HL-60/S4 (cell line): Measurements from ENCODE around the gene SGPP1.
"Not testable (repeated sequence)": the region's sequence is repeated elsewhere in the genome, so short reads cannot be mapped to it uniquely, and the experiment has no call there.

ENCODE experiments used
- in situ Hi-C: fragments of 300-500 bp; cut with MboI; formaldehyde crosslinking; loops from 2 replicates; pipeline ENCODE4 v1.14.3; 2022; ENCODE audit warnings: low sequenced_read_pairs

The SGPP1 gene

GRCh38 chr14:63726499-63726898 lies 1.4 kb downstream of the SGPP1 start:
- in situ Hi-C loops: no loop called here

- in situ Hi-C loops: no loop called here
Observed at GRCh38 chr14:63725786-63726460, 1.9 kb downstream of the SGPP1 start.

GRCh38 chr14:63717702-63718101 lies 10.2 kb downstream of the SGPP1 start:
- in situ Hi-C loops: no loop called here

GRCh38 chr14:63715360-63715759 lies 12.5 kb downstream of the SGPP1 start:
- in situ Hi-C loops: no loop called here

GRCh38 chr14:63713764-63714163 lies 14.1 kb downstream of the SGPP1 start:
- in situ Hi-C loops: no loop called here

GRCh38 chr14:63713058-63713457 lies 14.8 kb downstream of the SGPP1 start:
- in situ Hi-C loops: no loop called here

GRCh38 chr14:63712123-63712522 lies 15.7 kb downstream of the SGPP1 start:
- in situ Hi-C loops: no loop called here

- in situ Hi-C loops: no loop called here
Observed at GRCh38 chr14:63710497-63710896, 17.4 kb downstream of the SGPP1 start.

GRCh38 chr14:63709589-63709988 lies 18.3 kb downstream of the SGPP1 start:
- in situ Hi-C loops: no loop called here

GRCh38 chr14:63707216-63707615 lies 20.6 kb downstream of the SGPP1 start:
- in situ Hi-C loops: no loop called here

- in situ Hi-C loops: no loop called here
Observed at GRCh38 chr14:63705561-63706070, 22.2 kb downstream of the SGPP1 start.

GRCh38 chr14:63702530-63702929 lies 25.3 kb downstream of the SGPP1 start:
- in situ Hi-C loops: not testable (repeated sequence)

- in situ Hi-C loops: no loop called here
Observed at GRCh38 chr14:63701606-63702299, 26.1 kb downstream of the SGPP1 start.

- in situ Hi-C loops: no loop called here
Observed at GRCh38 chr14:63692310-63693020, 35.4 kb downstream of the SGPP1 start.

- in situ Hi-C loops: no loop called here
Observed at GRCh38 chr14:63689132-63689531, 38.7 kb downstream of the SGPP1 start.

- in situ Hi-C loops: no loop called here
Observed at GRCh38 chr14:63686926-63687325, 40.9 kb downstream of the SGPP1 start.

GRCh38 chr14:63685401-63685800 lies 42.5 kb downstream of the SGPP1 start:
- in situ Hi-C loops: no loop called here

GRCh38 chr14:63682727-63683593 lies 44.9 kb downstream of the SGPP1 start:
- in situ Hi-C loops: no loop called here

GRCh38 chr14:63678536-63678935 lies 49.3 kb downstream of the SGPP1 start:
- in situ Hi-C loops: no loop called here

GRCh38 chr14:63677891-63678379 lies 49.9 kb downstream of the SGPP1 start:
- in situ Hi-C loops: no loop called here

GRCh38 chr14:63676615-63677014 lies 51.2 kb downstream of the SGPP1 start:
- in situ Hi-C loops: no loop called here
